GM21825 (cell line): ENCODE results near the gene AHR.
A peak's percentile ranks its signal among the peaks of the same experiment; 100 is the strongest.

Experiments
- ATAC-seq: cut with Tn5 transposase; IDR thresholded peaks from one replicate; pipeline ENCODE4 v1.9.1; 2021; ENCODE audit warnings: mild to moderate bottlenecking, moderate library complexity; ENCODE audit not compliant: unreplicated experiment

The AHR gene

DNA sequence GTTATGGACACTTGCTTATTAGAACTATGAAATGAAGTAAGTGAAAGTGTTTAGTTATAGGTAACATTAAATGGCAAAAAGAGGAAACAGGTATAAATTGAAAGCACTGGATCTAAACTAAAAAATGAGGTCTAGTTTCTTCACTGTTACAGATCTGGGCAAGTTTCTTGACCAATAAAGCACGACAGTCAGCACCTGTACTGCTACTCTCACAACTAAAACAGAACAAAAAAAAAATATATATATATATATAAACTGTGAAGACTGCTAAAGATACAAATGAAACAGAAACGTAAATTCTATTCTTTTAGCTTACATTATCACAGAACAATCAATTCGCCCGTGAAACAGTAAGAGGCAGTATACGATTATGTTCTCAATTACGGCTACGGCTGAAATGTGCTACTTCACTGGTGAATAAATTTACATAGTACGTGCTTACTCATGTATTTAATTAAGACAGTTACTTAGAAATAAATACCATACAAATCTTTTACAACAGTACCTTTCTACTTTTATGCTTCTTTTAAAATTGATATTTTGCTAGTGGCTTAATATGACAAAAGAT is 4.2 kb downstream of the AHR start:
- ATAC-seq = peak; percentile 27

DNA sequence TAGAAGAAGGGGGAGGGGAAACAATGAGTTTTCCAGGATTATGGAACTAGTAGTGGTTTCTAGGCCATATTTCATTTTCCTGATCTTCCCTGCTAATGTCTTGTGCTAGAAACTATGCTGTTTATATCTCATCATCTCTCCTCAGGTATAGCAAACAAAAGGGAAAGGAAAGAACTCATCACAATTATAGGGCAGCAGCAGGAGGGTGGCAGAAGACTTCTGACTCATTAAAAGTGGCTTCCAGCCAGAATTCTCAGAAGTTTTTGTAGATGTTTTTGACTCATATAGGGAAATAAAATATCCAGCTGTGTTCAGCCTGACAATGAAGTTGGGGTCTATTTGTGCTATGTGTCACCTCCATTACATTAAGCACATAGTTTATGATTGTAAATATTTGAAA is 6.5 kb downstream of the AHR start:
- no peak for ATAC-seq

DNA sequence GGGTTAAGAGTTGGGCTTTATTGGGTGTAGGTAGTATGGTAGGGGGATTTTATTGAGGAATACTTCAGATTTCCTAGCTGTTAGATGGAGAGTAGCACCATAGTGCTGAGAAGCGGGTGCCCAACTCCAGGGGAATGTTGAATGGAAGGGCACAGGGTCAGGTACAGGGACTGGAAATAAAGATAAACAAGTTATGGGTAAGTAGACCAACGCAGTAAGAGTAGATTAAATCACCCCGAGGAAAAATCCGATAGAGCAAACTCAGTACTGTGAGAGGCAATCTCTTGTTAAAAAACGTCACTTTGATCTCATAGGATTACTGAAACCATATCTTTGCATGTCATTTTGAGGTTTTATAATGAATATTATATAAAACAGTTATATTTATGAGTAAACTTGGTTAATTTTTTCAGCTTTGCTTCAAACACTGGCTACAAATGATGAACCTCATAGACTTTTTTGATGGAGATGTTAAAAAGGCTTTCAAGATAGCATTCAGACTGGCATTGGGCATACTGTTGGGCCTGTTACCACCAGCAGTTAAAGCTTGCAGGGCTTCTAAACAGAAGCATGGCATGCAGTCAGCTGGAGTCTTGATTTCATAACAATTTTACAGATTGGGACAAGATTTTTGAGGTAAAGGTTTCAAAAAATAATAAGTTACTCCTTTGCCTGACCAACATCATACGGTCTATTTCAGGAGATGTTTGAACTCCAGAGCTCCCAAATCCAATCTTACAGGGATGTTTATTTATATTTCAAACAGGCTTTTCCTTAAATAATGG is 7.1 kb downstream of the AHR start:
- ATAC-seq = no peak

DNA sequence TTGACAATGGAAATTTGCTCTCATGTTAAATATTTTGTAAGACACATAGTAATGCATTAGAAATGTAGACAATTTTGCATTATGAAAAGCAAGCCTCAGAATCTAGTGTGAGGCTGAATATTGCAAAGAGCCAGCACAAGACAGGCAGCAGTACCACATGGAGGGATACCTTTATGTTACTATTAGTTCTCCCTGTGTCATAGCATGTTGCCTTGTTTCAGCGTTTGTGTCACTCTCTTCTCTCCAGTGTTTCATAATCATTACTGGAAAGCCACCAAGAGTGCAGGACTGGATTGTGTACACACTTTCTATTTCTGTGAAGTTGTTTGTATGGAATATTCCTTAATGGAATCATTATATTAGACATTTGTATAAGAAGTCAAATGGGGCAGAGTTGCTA is 8.5 kb downstream of the AHR start:
- ATAC-seq = no peak

DNA sequence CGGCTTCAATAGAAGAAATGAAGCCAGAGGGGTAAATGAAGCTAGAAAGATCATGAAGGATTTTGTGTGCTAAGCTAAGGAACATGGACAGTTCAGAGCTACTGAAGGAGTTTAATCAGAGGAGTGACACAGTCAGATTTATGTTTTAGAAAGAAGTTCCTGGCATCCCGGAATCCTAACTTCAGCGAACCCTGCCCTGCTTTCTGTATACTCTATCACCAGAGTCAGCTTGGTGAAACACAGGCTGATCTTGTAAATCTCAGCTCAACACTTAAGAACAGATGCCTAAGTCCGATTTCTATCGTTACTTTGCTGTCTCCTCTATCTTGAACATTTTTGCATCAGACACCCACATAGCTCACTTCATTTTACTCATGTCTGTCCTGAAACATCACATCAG is 9.1 kb downstream of the AHR start:
- ATAC-seq = no peak

DNA sequence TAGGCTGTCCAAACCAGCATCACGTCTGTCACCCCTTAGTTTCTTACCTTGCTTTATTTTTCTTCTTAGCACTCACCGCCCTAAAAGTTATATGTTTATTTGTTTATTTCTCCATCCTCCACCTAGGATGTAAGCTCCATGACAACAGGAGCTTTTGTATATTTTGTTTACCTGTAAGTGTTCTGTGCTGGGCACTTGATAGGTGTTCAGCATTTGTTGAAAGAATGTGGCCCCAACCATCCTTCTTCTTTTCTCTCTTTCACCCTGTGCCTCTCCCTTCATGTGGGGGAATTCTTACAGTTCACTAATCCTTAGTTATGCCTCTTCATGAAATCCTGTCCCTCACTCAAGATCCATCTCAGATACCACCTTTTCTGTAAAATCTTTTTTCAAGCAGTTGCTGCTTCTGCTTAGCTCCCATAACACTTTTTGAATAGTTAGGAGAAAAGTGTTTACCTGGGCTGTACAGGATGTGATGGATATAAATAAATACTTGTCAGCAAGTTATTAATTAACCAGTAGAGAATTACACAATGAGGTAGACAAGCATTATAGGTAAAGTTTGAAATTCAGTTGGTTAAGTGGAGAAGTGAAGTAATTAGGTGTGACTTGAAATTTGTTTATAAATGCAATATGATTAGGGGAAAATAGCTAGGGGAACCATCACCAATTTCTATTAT is 9.7 kb downstream of the AHR start:
- ATAC-seq = no peak

DNA sequence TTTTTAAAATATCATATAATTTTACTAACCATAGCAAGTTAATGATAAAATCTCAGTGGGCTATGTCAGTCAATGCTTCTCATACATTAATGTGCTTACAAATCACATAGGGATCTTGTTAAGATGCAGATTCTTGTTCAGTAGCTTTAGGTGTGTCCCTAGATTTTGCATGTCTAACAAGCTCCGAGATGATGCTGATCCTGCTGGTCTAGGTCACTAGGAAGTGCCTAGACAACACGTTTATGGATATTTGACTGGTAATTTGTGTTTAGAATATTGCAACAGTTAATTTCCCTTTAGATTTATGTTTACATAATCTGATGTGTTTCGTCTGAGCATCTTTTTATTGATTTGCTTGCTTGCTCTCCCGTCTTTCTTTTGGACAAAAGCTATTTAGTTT is 12.7 kb downstream of the AHR start:
- no peak for ATAC-seq

DNA sequence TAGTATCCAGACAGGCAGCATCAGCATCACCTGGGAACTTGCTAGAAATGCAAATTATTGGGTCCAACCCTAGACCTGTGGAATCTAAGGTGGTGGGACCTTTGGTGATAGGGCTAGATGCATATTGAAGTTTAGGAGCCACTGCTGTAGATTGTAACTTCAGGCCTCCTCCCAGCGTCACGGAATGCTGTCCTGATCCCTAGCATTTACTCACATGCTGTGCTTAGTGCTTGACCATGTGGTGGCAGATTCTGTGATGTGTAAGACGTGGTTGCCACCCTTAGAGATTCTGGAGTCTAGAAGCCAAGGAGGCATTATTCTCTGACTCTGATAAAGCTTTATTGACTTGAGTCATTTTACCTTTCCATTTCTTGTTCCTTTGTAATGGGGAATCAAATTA is 13.5 kb downstream of the AHR start:
- ATAC-seq = no peak

DNA sequence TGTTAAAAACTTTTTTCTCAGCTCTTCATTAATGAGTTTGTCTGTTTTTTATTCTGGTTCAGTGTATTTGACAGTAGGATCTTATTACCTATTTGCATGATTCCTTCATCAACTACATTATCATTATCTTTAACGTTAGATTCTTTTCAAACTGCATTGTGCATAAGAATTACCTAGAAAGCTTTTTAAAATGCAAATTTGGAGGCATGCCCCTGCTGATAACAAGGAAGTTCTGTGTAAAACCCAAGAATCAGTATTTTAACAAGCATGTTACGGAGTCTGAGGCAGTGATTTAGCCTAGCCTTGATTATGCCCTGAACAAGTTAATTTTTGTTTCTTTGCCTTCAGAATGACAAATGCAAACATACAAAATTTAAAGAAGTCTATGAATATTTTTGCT is 14.2 kb downstream of the AHR start:
- no peak for ATAC-seq

DNA sequence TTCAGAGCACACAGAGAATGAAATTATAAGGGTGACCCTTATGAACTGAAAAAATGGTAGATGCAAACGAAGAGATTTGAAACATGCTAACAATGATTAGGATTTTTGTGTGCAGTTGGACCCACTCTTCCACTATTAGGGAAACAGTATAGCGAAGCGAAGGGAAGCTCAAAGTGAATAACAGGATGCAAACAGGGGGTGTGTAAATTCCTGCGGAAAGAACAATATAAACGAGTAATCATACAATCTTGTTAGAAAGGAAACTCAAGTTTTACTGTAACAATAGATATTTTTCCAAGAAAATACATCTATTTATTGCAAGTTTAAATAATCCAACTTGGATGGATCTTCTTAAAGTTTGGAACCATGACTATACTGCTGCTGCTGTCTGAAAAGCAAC is 14.7 kb downstream of the AHR start:
- ATAC-seq = no peak

DNA sequence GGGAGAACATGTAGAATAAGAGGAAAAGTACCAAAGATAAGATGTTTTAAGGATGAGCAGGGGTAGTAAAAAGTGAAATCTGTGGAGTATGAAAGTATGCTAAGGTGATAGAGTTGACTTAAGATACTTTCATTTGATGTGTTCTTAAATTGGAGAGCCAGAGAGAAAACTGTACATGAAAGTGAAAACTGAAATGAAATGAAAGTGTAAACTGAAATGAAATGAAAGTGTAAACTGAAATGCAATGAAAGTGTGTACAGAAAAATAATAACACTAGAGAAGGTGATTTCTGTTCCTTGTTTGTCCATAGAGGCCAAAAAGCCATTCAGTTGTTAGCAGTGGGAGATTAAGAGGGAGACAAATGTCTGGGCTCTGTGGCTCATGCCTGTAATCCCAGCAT is 17.5 kb downstream of the AHR start:
- ATAC-seq = no peak

DNA sequence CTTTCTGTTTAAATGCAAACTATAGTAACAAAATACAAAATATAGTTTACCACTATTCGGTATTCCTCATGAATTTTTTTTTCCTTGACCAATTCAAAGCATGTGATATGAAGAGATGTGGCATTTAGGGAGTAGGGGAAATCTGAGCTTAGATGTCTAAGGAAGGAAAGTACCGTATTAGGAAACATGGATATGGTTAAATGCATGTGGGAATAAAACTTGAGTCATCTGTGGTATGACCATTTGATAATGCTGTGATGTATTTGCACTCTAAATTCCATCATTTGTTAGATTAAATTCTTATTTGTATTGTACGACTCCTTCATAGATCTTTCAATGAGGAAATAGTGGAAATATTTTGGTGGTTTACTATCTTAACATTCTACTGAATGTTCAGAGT is 19.7 kb downstream of the AHR start:
- no peak for ATAC-seq

DNA sequence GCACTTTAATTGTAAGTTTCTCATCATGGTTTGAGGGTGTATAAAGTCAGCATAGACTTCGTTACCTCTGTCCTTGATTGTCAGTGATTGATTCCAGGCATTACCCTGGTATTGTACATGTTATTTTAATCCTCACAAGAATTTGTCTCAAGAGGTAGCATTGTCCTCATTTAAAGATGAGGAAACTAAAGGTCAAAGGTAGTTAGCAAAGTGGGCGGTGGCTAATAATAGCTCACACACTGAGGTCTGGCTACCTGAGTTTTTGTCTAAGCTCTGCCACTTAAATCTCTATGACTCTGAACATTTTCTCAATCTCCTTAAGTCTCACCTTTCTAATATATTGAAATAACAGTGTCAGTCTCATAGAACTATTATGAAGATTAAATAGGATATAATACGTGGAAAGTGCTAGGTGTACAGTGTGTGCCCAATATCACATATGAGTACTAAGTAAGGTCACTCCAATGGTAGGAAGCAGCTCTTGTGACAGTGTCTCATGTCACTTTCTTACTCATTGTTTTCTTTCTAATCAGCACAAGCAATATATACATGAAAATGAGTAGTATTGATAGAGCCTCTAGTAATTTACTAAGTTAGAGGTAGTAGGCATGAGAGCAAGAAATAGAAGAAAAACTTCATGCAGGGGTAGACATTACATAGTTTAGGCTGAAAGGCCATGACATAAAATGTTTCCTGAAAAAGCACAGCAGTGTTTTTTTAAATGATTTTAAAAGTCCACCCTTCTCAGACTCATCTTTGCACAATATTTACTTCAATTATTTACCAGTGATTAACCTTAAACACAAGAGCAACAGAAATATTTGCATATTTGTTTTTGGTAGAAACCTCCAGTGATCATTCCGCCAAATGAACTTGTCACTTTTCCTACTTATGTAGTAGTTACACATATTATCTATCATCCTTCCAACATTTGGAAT is 21.0 kb downstream of the AHR start:
- ATAC-seq = no peak

DNA sequence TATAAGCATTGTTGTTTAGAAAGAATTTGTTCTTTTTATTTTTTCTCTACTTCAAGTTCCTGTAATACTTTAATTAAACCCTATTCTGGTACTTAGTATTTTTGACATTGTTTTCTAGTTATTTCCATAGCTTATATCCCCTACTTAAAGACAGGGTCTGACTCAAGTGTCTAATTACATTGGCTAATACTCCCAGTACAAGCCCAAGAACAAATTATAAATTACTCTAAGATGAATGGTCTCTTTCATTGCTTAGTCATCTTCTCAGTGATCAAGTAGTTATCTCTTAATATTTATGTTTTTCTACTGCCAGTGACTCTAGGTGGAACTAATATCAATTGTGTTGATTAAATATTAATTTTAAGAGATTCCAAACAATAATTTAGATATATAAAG is 21.6 kb downstream of the AHR start:
- ATAC-seq = no peak

DNA sequence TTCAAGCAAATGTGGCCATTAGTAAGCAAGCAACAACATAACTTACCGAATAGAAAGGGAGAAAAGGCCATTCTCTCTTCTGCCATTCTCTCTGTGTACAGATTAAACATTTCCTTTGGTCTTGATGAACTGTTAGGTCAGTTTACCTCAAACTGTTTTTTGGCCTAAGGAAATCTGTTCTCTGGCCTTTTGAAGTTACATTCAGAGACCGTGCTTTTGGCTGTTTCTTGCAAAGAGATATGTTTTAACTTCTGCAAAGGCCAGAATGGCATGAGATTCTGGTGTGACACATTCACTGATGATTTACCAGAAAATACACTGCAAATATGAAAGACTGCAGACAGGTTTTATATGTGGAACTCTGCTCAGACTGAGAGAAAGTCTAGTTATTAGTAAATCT is 22.2 kb downstream of the AHR start:
- ATAC-seq = no peak

DNA sequence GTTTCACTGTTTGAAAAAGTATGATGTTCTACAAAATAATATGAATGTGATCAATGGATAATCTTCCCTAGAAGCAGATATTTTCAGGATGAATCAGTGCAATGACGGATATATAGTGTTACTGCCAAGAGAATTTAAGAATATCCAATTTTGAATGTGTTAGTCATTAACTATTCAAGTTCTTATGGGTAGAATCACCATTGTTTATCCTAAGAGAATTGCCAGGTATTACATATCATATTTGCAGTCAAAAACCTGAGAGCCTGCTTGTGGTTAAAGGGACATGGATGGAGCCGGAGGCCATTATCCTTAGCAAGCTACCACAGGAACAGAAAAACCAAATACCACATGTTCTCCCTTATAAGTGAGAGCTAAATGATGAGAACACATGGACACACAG is 26.9 kb downstream of the AHR start:
- ATAC-seq = no peak

DNA sequence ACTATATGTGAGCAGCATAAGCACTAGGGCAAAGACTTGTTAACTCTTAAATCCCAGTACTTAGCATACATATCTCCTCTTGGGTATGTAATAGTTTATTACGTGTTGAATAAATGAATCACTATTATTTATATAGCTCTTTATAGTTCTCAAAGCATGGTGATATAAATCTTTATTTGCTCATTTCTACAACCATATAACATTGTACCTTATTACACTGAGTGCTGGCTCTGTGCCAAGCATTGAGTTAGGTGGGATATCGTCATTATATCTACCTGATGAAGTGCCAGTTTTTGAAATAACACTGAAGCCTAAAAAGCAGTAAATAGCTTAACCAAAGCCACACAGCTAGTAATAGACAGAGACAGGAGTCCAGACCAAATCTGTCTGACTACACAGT is 27.9 kb downstream of the AHR start:
- ATAC-seq = no peak

DNA sequence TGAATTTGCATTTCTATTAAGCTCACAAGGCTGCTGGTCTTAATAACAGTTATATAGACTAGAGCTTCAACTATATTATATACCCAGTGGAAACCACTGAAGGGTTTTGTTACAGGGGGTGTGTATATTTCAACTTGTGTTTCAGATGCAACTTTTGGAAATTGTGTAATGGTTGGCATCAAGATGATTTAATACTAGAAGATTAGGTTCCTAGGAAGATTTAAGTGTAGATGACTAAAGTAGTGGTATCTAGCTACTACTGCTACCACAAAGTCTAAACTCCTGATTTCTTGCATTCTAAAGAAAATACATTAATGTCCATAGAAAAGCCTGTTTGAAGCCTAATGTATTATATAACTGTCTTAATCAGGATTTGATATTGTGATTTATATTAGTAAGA is 30.2 kb downstream of the AHR start:
- ATAC-seq = no peak

DNA sequence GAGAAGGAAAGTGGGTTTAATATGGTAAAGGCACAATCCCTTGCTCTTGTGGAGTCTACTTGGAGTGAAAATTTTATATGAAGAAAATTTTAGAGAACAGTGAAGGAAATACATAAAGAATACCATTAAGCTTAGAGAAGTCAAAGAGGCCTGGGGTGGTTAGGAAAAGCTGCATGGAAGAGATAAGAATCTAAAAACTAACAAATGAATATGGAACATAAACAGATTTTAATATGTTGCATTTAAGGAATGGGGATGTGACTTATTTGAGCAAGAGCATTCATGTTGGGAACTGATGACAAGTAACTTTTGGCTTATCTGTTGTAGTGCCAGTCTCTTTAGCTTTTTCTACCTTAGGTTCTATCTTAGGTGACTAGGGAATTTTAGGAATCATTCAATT is 31.0 kb downstream of the AHR start:
- no peak for ATAC-seq

DNA sequence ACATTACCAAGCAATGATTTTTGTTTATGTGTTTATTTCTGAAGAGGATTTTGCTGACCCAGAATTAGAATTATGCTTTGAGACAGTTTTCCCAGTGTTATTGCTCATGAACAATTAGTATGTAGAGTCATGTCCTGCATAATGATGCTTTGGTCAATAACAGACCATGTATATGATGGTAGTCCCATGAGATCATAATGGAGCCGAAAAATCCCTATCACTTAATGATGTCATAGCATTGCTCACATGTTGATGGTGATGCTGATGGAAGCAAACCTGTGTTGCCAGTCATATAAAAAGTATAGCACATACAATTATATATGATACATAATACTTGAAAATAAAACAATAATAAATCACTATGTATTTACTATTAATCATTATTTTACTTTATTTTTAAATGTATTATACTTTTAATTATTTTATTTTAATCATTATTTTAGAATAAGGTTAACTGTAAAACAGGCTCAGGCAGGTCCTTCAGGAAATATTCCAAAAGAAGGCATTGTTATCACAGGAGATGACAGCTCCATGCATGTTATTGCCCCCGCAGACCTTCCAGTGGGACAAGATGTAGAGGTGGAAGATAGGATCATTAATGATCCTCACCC is 33.5 kb downstream of the AHR start:
- no peak for ATAC-seq

DNA sequence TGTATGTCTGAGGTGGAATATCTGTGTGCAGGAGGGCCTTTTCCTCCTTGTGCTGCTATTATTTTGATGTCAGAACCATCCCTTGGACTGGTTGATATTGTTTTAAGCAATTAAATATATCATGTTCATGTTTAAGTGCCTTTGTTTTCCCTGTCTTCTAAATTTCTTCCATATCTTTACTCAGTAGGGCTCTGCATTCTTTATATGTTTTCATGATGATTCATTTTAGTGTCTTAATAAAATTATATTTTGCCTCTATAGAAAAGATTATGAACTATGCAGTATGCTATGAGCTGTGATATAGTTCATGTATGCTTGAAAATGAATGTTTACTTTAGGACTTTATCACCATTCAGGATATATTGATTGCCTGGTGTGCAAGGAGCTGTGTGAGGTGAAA is 34.8 kb downstream of the AHR start:
- ATAC-seq = no peak
